ENCODE measurements around the gene CNN3. TPM values are rescaled to one million over a fixed set of nuclear protein-coding genes. Genes with fewer than 3 reads are reported as not detected.

Gene CNN3
- total RNA-seq, 4 donors from 2014 or later: 106 to 205 (median 149) TPM

DNA sequence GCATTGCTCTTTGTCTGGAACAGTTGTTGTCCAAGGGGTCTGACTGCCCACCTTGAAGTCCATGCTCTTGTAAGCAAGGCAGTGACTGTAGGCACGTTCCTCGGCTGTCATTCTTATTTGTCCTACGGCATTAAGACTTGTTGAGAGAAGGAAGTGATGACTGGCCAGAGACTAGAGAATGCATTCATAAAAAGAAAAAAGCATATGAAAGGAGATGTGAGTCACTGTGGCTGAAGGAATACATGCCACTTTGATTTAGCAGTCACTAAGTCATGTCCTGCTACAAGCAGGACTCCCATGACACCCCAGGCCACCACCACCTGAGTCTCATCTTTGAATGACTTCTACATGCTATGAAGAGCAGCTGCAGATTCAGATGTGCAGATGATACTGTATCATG, 50.5 kb downstream of the CNN3 start:
- Histone ChIP-seq H3K4me3 (no peak overlapping the region), H3K27me3 (no peaks in the 10 kb centered on the region), H3K9me3 (no peaks in the 10 kb centered on the region), H3K4me1 (peaks cover 22 to 65% (median 28%) of the 10 kb centered on the region in 3 donors), H3K27ac (peak overlapping the region; percentile 84 to 89 (median 88)), H3K36me3 (no peaks in the 10 kb centered on the region)
- 0 to 67% methylated on average over 3 of the region's 3 CpGs for WGBS, 2 donors
- intact Hi-C loops (cut with DNase I): no loop called here
- TF ChIP-seq, protein P1, sequence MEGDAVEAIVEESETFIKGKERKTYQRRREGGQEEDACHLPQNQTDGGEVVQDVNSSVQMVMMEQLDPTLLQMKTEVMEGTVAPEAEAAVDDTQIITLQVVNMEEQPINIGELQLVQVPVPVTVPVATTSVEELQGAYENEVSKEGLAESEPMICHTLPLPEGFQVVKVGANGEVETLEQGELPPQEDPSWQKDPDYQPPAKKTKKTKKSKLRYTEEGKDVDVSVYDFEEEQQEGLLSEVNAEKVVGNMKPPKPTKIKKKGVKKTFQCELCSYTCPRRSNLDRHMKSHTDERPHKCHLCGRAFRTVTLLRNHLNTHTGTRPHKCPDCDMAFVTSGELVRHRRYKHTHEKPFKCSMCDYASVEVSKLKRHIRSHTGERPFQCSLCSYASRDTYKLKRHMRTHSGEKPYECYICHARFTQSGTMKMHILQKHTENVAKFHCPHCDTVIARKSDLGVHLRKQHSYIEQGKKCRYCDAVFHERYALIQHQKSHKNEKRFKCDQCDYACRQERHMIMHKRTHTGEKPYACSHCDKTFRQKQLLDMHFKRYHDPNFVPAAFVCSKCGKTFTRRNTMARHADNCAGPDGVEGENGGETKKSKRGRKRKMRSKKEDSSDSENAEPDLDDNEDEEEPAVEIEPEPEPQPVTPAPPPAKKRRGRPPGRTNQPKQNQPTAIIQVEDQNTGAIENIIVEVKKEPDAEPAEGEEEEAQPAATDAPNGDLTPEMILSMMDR (IDR thresholded peaks at IDR 0.05): no peak
- no peak for DNase-seq

DNA sequence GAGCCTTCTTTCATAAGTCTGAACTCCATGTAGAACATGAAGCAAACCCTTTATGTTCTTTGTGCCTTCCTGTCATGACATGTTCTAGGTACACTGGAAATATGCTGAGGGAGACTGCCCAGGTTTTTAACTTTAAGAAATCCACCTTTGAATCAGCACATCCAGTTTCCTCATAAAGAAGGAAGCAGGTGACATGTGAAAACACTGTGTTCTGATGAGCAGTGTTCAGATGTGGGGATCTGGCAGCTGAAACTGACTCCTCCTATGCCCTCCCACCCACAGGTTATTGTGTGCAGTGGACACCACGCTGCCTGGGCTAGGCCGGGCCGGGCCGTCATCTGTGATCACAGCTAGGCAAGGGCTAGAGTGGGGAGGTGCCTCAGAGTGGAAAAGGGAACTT, 51.1 kb downstream of the CNN3 start:
- TF ChIP-seq, protein P1 (IDR thresholded peaks at IDR 0.05): no peak
- no peak for TF ChIP-seq POLR2A (IDR thresholded peaks at IDR 0.05)
- Histone ChIP-seq H3K27ac (peak overlapping the region; percentile 84 to 89 (median 88)), H3K36me3 (no peaks in the 10 kb centered on the region), H3K9me3 (no peaks in the 10 kb centered on the region), H3K27me3 (no peaks in the 10 kb centered on the region), H3K4me1 (peaks cover 22 to 70% (median 28%) of the 10 kb centered on the region in 3 donors), H3K4me3 (no peak overlapping the region)
- intact Hi-C loops (cut with DNase I): no loop called here
- DNase-seq: no peak
- WGBS, 2 donors: 30 to 48% methylated on average over 4 of the region's 4 CpGs

DNA sequence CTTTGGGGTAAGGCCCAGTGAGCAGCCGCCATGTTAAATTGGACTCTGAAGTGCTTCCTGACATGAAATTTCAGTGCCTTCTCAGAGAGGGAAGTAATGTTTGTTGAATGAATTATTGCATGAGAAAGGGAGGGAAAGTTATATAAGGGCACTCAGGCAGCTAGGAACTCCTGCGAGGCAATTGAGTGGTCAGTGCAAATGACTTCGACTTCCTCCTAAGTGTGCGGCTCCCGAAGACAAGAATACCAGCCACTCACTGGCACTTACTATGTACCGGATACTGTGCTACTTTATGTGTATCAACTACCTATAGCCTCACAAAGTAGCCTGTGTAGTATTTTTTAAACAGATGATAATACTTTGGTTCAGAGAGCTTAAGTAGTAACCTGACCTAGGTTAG, 52.5 kb downstream of the CNN3 start:
- DNase-seq: no peak
- H3K27ac ChIP-seq: peak overlapping the region; percentile 72 to 89 (median 86)

DNA sequence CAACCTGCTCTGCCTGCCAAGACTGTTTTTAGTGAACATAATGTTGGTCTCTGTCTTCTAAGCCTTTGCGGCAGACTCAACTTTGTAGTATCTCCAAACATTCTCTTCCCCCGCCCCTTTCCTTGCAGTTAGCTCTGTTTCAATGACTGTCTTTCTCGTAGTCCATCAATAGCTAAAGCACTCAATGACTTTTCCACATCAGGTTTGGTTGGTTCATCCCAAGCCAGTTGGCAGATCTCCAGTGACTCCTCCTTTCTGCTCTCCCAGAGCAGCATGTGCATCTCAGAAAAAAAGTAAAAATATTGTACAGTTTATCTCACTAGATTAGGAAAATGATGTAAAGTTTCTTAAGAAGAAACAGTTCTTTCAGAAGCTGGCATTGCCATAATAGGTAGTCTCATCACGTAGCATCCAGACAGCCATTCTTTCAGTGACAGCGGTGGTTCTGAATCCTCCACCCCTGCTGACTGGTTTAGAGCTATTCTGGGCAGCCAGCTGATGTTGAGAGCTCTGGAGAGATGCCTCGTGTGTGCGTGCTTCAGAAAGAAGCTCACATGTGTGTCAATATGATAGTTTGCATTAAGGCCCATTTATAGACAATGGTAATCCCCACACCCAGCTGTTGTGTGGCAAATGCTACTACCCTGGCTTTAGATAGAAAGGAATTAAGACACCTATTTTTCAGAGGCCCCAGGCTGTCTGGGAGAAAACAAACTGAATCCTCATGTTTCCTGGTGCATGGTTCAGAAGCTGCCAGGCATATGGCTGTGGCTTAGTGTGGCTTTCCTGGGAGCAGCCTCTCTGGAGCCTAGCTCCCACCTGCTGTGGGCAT, 53.2 kb downstream of the CNN3 start:
- TF ChIP-seq, protein P1 (IDR thresholded peaks at IDR 0.05): no peak
- TF ChIP-seq POLR2A (IDR thresholded peaks at IDR 0.05): no peak
- H3K27ac ChIP-seq: peak overlapping the region; percentile 72 to 89 (median 86)
- intact Hi-C loops (cut with DNase I): no loop called here

More for the DNA sequence above, 52.5 kb downstream of the CNN3 start:
- Histone ChIP-seq H3K36me3 (no peaks in the 10 kb centered on the region), H3K27me3 (no peaks in the 10 kb centered on the region), H3K9me3 (no peaks in the 10 kb centered on the region), H3K4me1 (peaks cover 22 to 81% (median 30%) of the 10 kb centered on the region in 3 donors), H3K4me3 (no peak overlapping the region)
- 86 to 92% methylated on average over 5 of the region's 6 CpGs for WGBS, 2 donors
- TF ChIP-seq, protein P1 (IDR thresholded peaks at IDR 0.05): no peak
- no peak for TF ChIP-seq POLR2A (IDR thresholded peaks at IDR 0.05)
- intact Hi-C loops (cut with DNase I): no loop called here

DNA sequence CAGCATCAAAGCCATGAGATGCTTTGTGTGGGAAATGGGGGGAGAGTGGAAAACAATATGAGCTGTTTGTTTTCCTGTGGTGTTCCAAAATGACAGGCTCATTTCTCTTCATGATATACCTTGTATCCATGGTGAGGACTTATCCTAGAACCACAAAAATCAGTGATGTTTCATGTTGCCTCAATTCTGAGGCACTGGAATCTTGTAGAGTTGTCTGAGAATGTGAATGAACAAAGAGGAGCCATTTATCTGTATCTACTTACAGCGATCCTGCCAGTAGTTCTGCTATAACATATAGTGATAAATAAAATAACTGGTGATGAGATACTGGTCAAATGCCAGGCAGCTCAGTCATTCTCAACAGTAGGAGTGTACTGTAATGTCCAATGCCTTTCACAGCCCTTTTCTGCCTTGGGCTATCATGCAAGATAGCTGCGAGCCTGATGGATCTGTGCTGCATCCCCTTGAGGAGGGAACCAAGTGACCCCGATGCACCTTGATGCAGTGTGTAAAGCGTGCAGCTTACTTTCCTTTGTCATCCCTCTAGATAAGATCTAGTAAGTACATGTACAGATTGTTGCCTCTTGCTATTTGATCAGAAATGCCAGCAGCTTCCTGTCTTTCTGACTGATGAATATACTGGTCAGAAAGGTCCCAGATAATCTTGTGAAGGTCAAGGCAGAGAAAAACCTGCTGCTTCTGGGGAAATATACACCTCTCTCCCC, 54.0 kb downstream of the CNN3 start:
- Histone ChIP-seq H3K27ac (peak overlapping the region; percentile 72 to 89 (median 86)), H3K9me3 (no peaks in the 10 kb centered on the region), H3K27me3 (no peaks in the 10 kb centered on the region), H3K4me1 (peaks cover 26 to 87% (median 33%) of the 10 kb centered on the region in 3 donors), H3K36me3 (no peaks in the 10 kb centered on the region), H3K4me3 (no peak overlapping the region)
- TF ChIP-seq POLR2A (IDR thresholded peaks at IDR 0.05): no peak
- TF ChIP-seq, protein P1 (IDR thresholded peaks at IDR 0.05): no peak
- DNase-seq: no peak
- intact Hi-C loops (cut with DNase I): no loop called here
- WGBS, 2 donors: 73 to 74% methylated on average over 4 of the region's 4 CpGs

More for the DNA sequence above, 53.2 kb downstream of the CNN3 start:
- no peaks in the 10 kb centered on the region for H3K9me3 ChIP-seq
- H3K4me1 ChIP-seq: peaks cover 24 to 86% (median 32%) of the 10 kb centered on the region in 3 donors
- H3K36me3 ChIP-seq: no peaks in the 10 kb centered on the region
- no peaks in the 10 kb centered on the region for H3K27me3 ChIP-seq
- DNase-seq: no peak
- WGBS, 2 donors: 30 to 31% methylated on average over 7 of the region's 7 CpGs
- H3K4me3 ChIP-seq: no peak overlapping the region
